ENCODE measurements around the gene CTBP2.

The CTBP2 gene

GRCh38 chr10:125162120-125162931, 2.0 kb upstream of the CTBP2 start:
- H3K9ac ChIP-seq (ENCODE audit: low read length): peak overlapping the region; percentile 64
- peaks cover 9% of the 10 kb centered on the region for H3K4me1 ChIP-seq (ENCODE audit: control insufficient read depth, insufficient read depth, low read length)
- H3K36me3 ChIP-seq (ENCODE audit: control insufficient read depth, insufficient read depth, low read length): no peaks in the 10 kb centered on the region
- H3K27me3 ChIP-seq (ENCODE audit: control insufficient read depth, insufficient read depth, low read length): no peaks in the 10 kb centered on the region
- no peaks in the 10 kb centered on the region for H3K9me3 ChIP-seq (ENCODE audit: control insufficient read depth, low read length)
- H3K4me3 ChIP-seq (ENCODE audit: low read length): no peak overlapping the region

- H3K27me3 ChIP-seq (ENCODE audit: control insufficient read depth, insufficient read depth, low read length): no peaks in the 10 kb centered on the region
- H3K36me3 ChIP-seq (ENCODE audit: control insufficient read depth, insufficient read depth, low read length): no peaks in the 10 kb centered on the region
- no peaks in the 10 kb centered on the region for H3K9me3 ChIP-seq (ENCODE audit: control insufficient read depth, low read length)
- peaks cover 11% of the 10 kb centered on the region for H3K4me1 ChIP-seq (ENCODE audit: control insufficient read depth, insufficient read depth, low read length)
- H3K4me3 ChIP-seq (ENCODE audit: low read length): no peak overlapping the region
- H3K9ac ChIP-seq (ENCODE audit: low read length): peak overlapping the region; percentile 64
Observed at GRCh38 chr10:125161707-125162119, 1.4 kb upstream of the CTBP2 start.

GRCh38 chr10:125160856-125161706, 718 bp upstream of the CTBP2 start:
- Histone ChIP-seq H3K27me3 (ENCODE audit: control insufficient read depth, insufficient read depth, low read length) (no peaks in the 10 kb centered on the region), H3K4me1 (ENCODE audit: control insufficient read depth, insufficient read depth, low read length) (peaks cover 15% of the 10 kb centered on the region), H3K36me3 (ENCODE audit: control insufficient read depth, insufficient read depth, low read length) (no peaks in the 10 kb centered on the region), H3K9ac (ENCODE audit: low read length) (peak overlapping the region; percentile 64), H3K9me3 (ENCODE audit: control insufficient read depth, low read length) (no peaks in the 10 kb centered on the region), H3K4me3 (ENCODE audit: low read length) (no peak overlapping the region)

- H3K9ac ChIP-seq (ENCODE audit: low read length): peak overlapping the region; percentile 80
- no peaks in the 10 kb centered on the region for H3K9me3 ChIP-seq (ENCODE audit: control insufficient read depth, low read length)
- no peak overlapping the region for H3K4me3 ChIP-seq (ENCODE audit: low read length)
- H3K36me3 ChIP-seq (ENCODE audit: control insufficient read depth, insufficient read depth, low read length): no peaks in the 10 kb centered on the region
- H3K4me1 ChIP-seq (ENCODE audit: control insufficient read depth, insufficient read depth, low read length): peaks cover 30% of the 10 kb centered on the region
- no peaks in the 10 kb centered on the region for H3K27me3 ChIP-seq (ENCODE audit: control insufficient read depth, insufficient read depth, low read length)
Observed at GRCh38 chr10:125159486-125159931, 854 bp downstream of the CTBP2 start.

GRCh38 chr10:125158601-125159485, 1.5 kb downstream of the CTBP2 start:
- H3K9ac ChIP-seq (ENCODE audit: low read length): peak overlapping the region; percentile 86
- H3K4me3 ChIP-seq (ENCODE audit: low read length): peak overlapping the region; percentile 54
- no peaks in the 10 kb centered on the region for H3K36me3 ChIP-seq (ENCODE audit: control insufficient read depth, insufficient read depth, low read length)
- no peaks in the 10 kb centered on the region for H3K9me3 ChIP-seq (ENCODE audit: control insufficient read depth, low read length)
- no peaks in the 10 kb centered on the region for H3K27me3 ChIP-seq (ENCODE audit: control insufficient read depth, insufficient read depth, low read length)
- H3K4me1 ChIP-seq (ENCODE audit: control insufficient read depth, insufficient read depth, low read length): peaks cover 36% of the 10 kb centered on the region

- Histone ChIP-seq H3K9ac (ENCODE audit: low read length) (peak overlapping the region; percentile 86), H3K4me3 (ENCODE audit: low read length) (peak overlapping the region; percentile 54), H3K4me1 (ENCODE audit: control insufficient read depth, insufficient read depth, low read length) (peaks cover 42% of the 10 kb centered on the region), H3K27me3 (ENCODE audit: control insufficient read depth, insufficient read depth, low read length) (no peaks in the 10 kb centered on the region), H3K36me3 (ENCODE audit: control insufficient read depth, insufficient read depth, low read length) (no peaks in the 10 kb centered on the region), H3K9me3 (ENCODE audit: control insufficient read depth, low read length) (no peaks in the 10 kb centered on the region)
Observed at GRCh38 chr10:125158275-125158600, 2.1 kb downstream of the CTBP2 start.

- Histone ChIP-seq H3K4me1 (ENCODE audit: control insufficient read depth, insufficient read depth, low read length) (peaks cover 50% of the 10 kb centered on the region), H3K9me3 (ENCODE audit: control insufficient read depth, low read length) (no peaks in the 10 kb centered on the region), H3K27me3 (ENCODE audit: control insufficient read depth, insufficient read depth, low read length) (no peaks in the 10 kb centered on the region), H3K9ac (ENCODE audit: low read length) (peak overlapping the region; percentile 86), H3K36me3 (ENCODE audit: control insufficient read depth, insufficient read depth, low read length) (no peaks in the 10 kb centered on the region), H3K4me3 (ENCODE audit: low read length) (peak overlapping the region; percentile 54)
Observed at GRCh38 chr10:125157505-125157904, 2.9 kb downstream of the CTBP2 start.

GRCh38 chr10:125156739-125157480, 3.5 kb downstream of the CTBP2 start:
- Histone ChIP-seq H3K27me3 (ENCODE audit: control insufficient read depth, insufficient read depth, low read length) (no peaks in the 10 kb centered on the region), H3K36me3 (ENCODE audit: control insufficient read depth, insufficient read depth, low read length) (no peaks in the 10 kb centered on the region), H3K9ac (ENCODE audit: low read length) (peak overlapping the region; percentile 86), H3K9me3 (ENCODE audit: control insufficient read depth, low read length) (no peaks in the 10 kb centered on the region), H3K4me1 (ENCODE audit: control insufficient read depth, insufficient read depth, low read length) (peaks cover 48% of the 10 kb centered on the region), H3K4me3 (ENCODE audit: low read length) (peak overlapping the region; percentile 54)

GRCh38 chr10:125156196-125156595, 4.2 kb downstream of the CTBP2 start:
- Histone ChIP-seq H3K9ac (ENCODE audit: low read length) (peak overlapping the region; percentile 18), H3K4me1 (ENCODE audit: control insufficient read depth, insufficient read depth, low read length) (peaks cover 50% of the 10 kb centered on the region), H3K27me3 (ENCODE audit: control insufficient read depth, insufficient read depth, low read length) (no peaks in the 10 kb centered on the region), H3K36me3 (ENCODE audit: control insufficient read depth, insufficient read depth, low read length) (no peaks in the 10 kb centered on the region), H3K9me3 (ENCODE audit: control insufficient read depth, low read length) (no peaks in the 10 kb centered on the region), H3K4me3 (ENCODE audit: low read length) (no peak overlapping the region)

- Histone ChIP-seq H3K9ac (ENCODE audit: low read length) (peak overlapping the region; percentile 42), H3K4me1 (ENCODE audit: control insufficient read depth, insufficient read depth, low read length) (peaks cover 56% of the 10 kb centered on the region), H3K4me3 (ENCODE audit: low read length) (no peak overlapping the region)
Observed at GRCh38 chr10:125155101-125155500, 5.3 kb downstream of the CTBP2 start.

GRCh38 chr10:125154529-125154928, 5.8 kb downstream of the CTBP2 start:
- Histone ChIP-seq H3K36me3 (ENCODE audit: control insufficient read depth, insufficient read depth, low read length) (no peaks in the 10 kb centered on the region), H3K27me3 (ENCODE audit: control insufficient read depth, insufficient read depth, low read length) (no peaks in the 10 kb centered on the region), H3K4me1 (ENCODE audit: control insufficient read depth, insufficient read depth, low read length) (peaks cover 62% of the 10 kb centered on the region), H3K4me3 (ENCODE audit: low read length) (no peak overlapping the region), H3K9ac (ENCODE audit: low read length) (peak overlapping the region; percentile 42), H3K9me3 (ENCODE audit: control insufficient read depth, low read length) (no peaks in the 10 kb centered on the region)

More at GRCh38 chr10:125155101-125155500, 5.3 kb downstream of the CTBP2 start:
- H3K9me3 ChIP-seq (ENCODE audit: control insufficient read depth, low read length): no peaks in the 10 kb centered on the region
- no peaks in the 10 kb centered on the region for H3K36me3 ChIP-seq (ENCODE audit: control insufficient read depth, insufficient read depth, low read length)
- H3K27me3 ChIP-seq (ENCODE audit: control insufficient read depth, insufficient read depth, low read length): no peaks in the 10 kb centered on the region

All from mucosa of stomach (tissue), 1 donor.